Erythroblast (primary cell): ENCODE results near the gene IFI6.
A peak's percentile ranks its signal among the peaks of the same experiment; 100 is the strongest.
"Not testable (repeated sequence)": the region's sequence is repeated elsewhere in the genome, so short reads cannot be mapped to it uniquely, and the experiment has no call there.

Experiments used
- DNase-seq, 2 experiments: peaks; one replicate each; lab custom pipeline; 2025; lab: John Stamatoyannopoulos, UW
- GATA1 ChIP-seq: IDR thresholded peaks from 2 replicates; pipeline ENCODE4 v1.6.1; 2011; ENCODE audit warnings: low read depth, mild to moderate bottlenecking, control low read depth, low read length, moderate library complexity
- POLR2A ChIP-seq: IDR thresholded peaks from 2 replicates; pipeline ENCODE4 v1.6.1; 2011; ENCODE audit warnings: mild to moderate bottlenecking, low read length

The IFI6 gene

GRCh38 chr1:27671964-27672749 is at the start of gene IFI6:
IFI6 (minus strand) TSS chr1:27672192; CDS start chr1:27669314, 2,878 bp downstream.
- peak; percentile 69 for TF ChIP-seq POLR2A
- TF ChIP-seq GATA1: no peak
- DNase-seq: peak; percentile 88 to 91

GRCh38 chr1:27719286-27720251 is 47.6 kb upstream of the IFI6 start:
- TF ChIP-seq GATA1 (no peak), POLR2A (no peak)
- DNase-seq: no peak

- TF ChIP-seq POLR2A (no peak), GATA1 (no peak)
- no peak for DNase-seq
These were observed 44.4 kb upstream of the IFI6 start for GRCh38 chr1:27716262-27716895.

GRCh38 chr1:27713869-27714513 is 42.0 kb upstream of the IFI6 start:
- DNase-seq: no peak
- TF ChIP-seq POLR2A (no peak), GATA1 (no peak)

- DNase-seq: no peak
- TF ChIP-seq POLR2A (no peak), GATA1 (no peak)
These were observed 41.2 kb upstream of the IFI6 start for GRCh38 chr1:27713139-27713725.

GRCh38 chr1:27710574-27710973 is 38.6 kb upstream of the IFI6 start:
- no peak for TF ChIP-seq GATA1
- TF ChIP-seq POLR2A: no peak
- no peak for DNase-seq

GRCh38 chr1:27705545-27705944 is 33.6 kb upstream of the IFI6 start:
- TF ChIP-seq GATA1 (no peak), POLR2A (no peak)
- DNase-seq: no peak

GRCh38 chr1:27704958-27705357 is 33.0 kb upstream of the IFI6 start:
- no peak for DNase-seq
- TF ChIP-seq POLR2A: no peak
- no peak for TF ChIP-seq GATA1

- DNase-seq: not testable (repeated sequence)
These were observed 24.8 kb upstream of the IFI6 start for GRCh38 chr1:27696835-27697234.

- DNase-seq: no peak
- TF ChIP-seq POLR2A (no peak), GATA1 (no peak)
These were observed 18.2 kb upstream of the IFI6 start for GRCh38 chr1:27690183-27690582.

GRCh38 chr1:27689423-27690173 is 17.6 kb upstream of the IFI6 start:
- TF ChIP-seq POLR2A (no peak), GATA1 (no peak)
- DNase-seq: no peak

- DNase-seq: no peak
- TF ChIP-seq GATA1 (no peak), POLR2A (no peak)
These were observed 15.9 kb upstream of the IFI6 start for GRCh38 chr1:27687906-27688305.
